ENCODE measurements around the gene SIGLEC9.
"Not testable (repeated sequence)": the region's sequence is repeated elsewhere in the genome, so short reads cannot be mapped to it uniquely, and the experiment has no call there.

The SIGLEC9 gene

DNA sequence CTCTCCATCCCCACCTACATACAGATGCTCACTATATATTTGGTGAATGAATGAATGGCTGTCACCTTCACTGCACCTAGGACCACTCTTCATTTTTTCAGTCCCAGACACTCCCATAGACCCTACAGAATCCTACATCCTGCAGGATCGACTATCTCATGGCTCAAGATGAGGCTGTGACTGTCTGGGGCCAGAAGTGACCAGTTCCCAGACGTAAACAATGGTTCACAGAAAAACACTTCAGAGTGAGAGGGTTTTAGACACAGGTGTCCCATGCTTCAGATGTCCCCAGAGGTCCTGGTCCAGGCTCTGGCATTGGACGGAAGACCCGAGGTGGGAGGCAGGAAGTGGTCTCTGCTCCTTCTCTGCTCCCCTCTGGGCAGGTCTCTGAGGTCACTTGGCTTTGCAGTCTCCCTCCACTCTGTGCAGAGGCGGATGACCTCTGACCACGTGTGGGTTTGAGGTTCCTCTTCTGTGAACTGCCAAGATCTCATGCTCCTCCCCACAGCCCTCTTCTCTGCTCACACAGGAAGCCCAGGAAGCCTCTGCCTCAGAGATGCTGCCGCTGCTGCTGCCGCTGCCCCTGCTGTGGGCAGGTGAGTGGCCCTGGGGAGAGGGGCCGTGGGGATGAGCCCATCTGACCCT lies 42.3 kb downstream of the SIGLEC9 start:
- TF ChIP-seq, protein P1, sequence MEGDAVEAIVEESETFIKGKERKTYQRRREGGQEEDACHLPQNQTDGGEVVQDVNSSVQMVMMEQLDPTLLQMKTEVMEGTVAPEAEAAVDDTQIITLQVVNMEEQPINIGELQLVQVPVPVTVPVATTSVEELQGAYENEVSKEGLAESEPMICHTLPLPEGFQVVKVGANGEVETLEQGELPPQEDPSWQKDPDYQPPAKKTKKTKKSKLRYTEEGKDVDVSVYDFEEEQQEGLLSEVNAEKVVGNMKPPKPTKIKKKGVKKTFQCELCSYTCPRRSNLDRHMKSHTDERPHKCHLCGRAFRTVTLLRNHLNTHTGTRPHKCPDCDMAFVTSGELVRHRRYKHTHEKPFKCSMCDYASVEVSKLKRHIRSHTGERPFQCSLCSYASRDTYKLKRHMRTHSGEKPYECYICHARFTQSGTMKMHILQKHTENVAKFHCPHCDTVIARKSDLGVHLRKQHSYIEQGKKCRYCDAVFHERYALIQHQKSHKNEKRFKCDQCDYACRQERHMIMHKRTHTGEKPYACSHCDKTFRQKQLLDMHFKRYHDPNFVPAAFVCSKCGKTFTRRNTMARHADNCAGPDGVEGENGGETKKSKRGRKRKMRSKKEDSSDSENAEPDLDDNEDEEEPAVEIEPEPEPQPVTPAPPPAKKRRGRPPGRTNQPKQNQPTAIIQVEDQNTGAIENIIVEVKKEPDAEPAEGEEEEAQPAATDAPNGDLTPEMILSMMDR (IDR thresholded peaks at IDR 0.05; ENCODE audit: low read depth, low read length, missing control alignments), result no peak
- H3K4me3 ChIP-seq (ENCODE audit: low read depth, low read length), result no peak overlapping the region
- in situ Hi-C loops (cut with HindIII; ENCODE audit: low sequenced_read_pairs), result no loop called here
- DNase-seq (ENCODE audit: low read depth), result no peak

DNA sequence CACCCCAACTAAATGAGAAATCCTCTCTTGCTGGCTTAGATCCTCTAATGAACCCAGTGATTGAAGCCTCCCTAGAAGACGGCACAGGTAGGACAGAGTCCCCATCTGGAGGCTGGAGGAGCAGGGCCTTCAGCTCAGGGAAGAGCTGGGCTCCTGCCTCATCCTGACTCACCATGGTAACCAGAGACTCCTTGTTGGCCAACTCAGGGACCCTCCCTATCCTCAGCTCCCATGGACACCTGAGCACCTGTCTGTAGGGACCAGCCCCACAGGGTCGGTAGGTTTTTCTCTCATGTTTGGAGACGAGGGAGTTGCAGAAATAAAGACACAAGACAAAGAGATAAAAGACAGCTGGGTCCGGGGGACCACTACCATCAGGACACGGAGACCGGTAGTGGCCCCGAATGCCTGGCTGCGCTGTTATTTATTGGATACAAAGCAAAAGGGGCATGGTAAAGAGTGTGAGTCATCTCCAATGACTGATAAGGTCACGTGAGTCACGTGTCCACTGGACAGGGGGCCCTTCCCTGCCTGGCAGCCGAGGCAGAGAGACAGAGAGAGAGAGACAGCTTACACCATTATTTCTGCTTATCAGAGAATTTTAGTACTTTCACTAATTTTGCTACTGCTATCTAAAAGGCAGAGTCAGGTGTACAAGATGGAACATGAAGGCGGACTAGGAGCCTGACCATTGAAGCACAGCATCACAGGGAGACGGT lies 44.0 kb downstream of the SIGLEC9 start:
- in situ Hi-C loops (cut with HindIII; ENCODE audit: low sequenced_read_pairs), result no loop called here
- TF ChIP-seq, protein P1 (IDR thresholded peaks at IDR 0.05; ENCODE audit: low read depth, low read length, missing control alignments), result no peak
- no peak overlapping the region for H3K4me3 ChIP-seq (ENCODE audit: low read depth, low read length)
- DNase-seq (ENCODE audit: low read depth), result no peak

DNA sequence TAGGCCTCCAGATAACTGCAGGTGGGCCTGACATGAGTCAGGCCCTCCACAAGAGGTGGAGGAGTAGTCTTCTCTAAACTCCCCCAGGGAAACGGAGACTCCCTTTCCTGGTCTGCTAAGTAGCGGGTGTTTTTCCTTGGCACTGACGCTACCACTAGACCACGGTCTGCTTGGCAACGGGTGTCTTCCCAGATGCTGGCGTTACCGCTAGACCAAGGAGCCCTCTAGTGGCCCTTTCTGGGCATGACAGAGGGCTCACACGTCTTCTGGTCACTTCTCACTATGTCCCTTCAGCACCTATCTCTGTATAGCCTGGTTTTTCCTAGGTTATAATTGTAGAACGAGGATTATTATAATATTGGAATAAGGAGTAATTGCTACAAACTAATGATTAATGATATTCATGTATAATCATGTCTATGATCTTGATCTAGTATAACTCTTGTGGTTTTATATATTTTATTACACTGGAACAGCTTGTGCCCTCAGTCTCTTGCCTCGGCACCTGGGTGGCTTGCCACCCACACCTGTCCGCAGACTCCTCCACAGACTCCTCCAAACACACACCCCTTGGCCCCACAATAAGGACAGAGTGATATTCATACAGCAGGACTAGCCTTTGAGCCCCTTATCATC lies 44.7 kb downstream of the SIGLEC9 start:
- in situ Hi-C loops (cut with HindIII; ENCODE audit: low sequenced_read_pairs); H3K4me3 ChIP-seq (ENCODE audit: low read depth, low read length): not testable (repeated sequence)
- DNase-seq (ENCODE audit: low read depth), result peak; percentile 2
- TF ChIP-seq, protein P1 (IDR thresholded peaks at IDR 0.05; ENCODE audit: low read depth, low read length, missing control alignments), result peak; percentile 75

DNA sequence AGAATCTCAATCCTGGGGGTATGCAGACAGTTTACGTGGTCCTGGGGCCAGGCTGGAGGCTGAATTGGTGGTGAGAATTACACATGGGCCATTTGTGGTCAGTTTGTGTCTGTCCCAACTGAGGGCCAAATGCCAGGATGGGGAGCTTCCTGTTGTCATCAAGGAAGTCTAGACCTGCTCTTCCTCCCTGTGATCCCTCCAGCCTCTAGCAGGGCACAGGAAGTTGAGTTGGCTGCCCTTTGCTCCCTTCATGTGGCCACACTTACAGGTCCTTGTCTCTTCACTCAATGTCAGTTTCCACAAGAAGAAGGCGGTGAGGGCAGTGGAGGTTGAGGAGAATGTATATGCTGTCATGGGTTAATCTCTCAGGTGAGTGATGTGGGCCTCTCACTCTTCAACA lies 47.5 kb downstream of the SIGLEC9 start:
- in situ Hi-C loops (cut with HindIII; ENCODE audit: low sequenced_read_pairs), result no loop called here
- TF ChIP-seq, protein P1 (IDR thresholded peaks at IDR 0.05; ENCODE audit: low read depth, low read length, missing control alignments), result no peak
- DNase-seq (ENCODE audit: low read depth), result no peak
- H3K4me3 ChIP-seq (ENCODE audit: low read depth, low read length), result no peak overlapping the region

DNA sequence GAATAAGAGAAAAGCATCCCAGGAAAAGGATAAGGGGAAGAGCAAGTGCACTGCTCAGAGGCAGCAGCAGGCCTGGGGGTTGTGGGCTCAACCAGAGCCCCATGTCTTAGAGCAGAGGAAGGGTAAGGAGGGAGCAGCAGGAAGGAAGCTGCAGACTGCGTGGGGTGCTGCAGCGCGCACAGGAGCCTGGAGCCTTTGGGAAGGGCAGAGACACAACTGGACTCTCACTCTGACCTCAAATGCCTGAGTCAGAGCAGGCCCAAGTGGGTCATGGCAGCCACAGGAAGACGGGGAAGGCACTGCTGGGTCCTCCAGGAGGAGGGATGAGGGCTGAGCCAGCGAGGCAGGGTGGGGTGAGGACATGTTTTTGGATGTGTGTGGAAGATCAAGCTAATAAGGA lies 49.0 kb downstream of the SIGLEC9 start:
- in situ Hi-C loops (cut with HindIII; ENCODE audit: low sequenced_read_pairs), result no loop called here
- no peak for DNase-seq (ENCODE audit: low read depth)
- TF ChIP-seq, protein P1 (IDR thresholded peaks at IDR 0.05; ENCODE audit: low read depth, low read length, missing control alignments), result no peak
- no peak overlapping the region for H3K4me3 ChIP-seq (ENCODE audit: low read depth, low read length)

DNA sequence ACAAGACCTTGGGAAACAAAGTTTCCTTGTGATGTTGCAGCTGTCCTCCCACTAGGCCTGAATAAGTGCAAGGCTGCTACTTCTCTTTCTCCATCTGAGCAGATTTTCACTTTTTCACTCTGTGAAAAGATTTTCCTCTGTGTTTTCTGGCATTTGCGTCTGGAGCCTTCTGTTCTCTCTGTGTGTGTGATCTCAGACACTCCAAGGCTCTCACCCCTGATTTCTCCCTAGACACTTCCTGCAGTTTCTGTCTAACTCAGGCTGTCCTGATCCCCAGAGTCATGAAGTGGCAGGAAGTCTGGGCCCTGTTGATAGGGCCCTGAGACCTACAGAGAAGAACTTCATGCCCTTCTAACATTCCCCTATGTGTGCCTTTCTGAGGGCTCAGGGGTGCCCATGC lies 54.5 kb downstream of the SIGLEC9 start:
- TF ChIP-seq, protein P1 (IDR thresholded peaks at IDR 0.05; ENCODE audit: low read depth, low read length, missing control alignments), result no peak
- in situ Hi-C loops (cut with HindIII; ENCODE audit: low sequenced_read_pairs), result no loop called here
- no peak overlapping the region for H3K4me3 ChIP-seq (ENCODE audit: low read depth, low read length)
- no peak for DNase-seq (ENCODE audit: low read depth)

All from astrocyte of the cerebellum (primary cell).